PFSK-1 (cell line): ENCODE results near the gene ITGB3BP.

Source experiments
- FOXP2 ChIP-seq: optimal IDR thresholded peaks from 2 replicates; pipeline ENCODE3; 2011; ENCODE audit warnings: borderline replicate concordance, control low read depth, inconsistent platforms; ENCODE audit not compliant: insufficient read depth; ENCODE audit errors: extremely low read length, extremely low read depth
- POLR2AphosphoS5 ChIP-seq: IDR thresholded peaks from 2 replicates; pipeline ENCODE4 v1.6.1; 2012; ENCODE audit warnings: low read depth, mild to moderate bottlenecking, control low read depth, low read length, moderate library complexity
- SIN3A ChIP-seq: IDR thresholded peaks from 2 replicates; pipeline ENCODE4 v1.6.1; 2012; ENCODE audit warnings: mild to moderate bottlenecking, low read length, moderate library complexity, borderline replicate concordance; ENCODE audit not compliant: insufficient read depth
- TAF1 ChIP-seq: IDR thresholded peaks from 2 replicates; pipeline ENCODE4 v1.6.1; 2012; ENCODE audit warnings: low read length, control low read depth, borderline replicate concordance; ENCODE audit not compliant: insufficient read depth
- TF ChIP-seq, protein P1 (sequence below), 2 experiments: IDR thresholded peaks; 2 replicates each; pipeline versions ENCODE4 v1.6.1 to v1.8.0; 2011 to 2012; ENCODE audit warnings: low read depth in 2 of 2, low read length in 2 of 2, control low read depth in 1 of 2, inconsistent platforms in 1 of 2, mild to moderate bottlenecking in 1 of 2, moderate library complexity in 1 of 2; ENCODE audit not compliant: insufficient read depth in 1 of 2

The ITGB3BP gene

DNA sequence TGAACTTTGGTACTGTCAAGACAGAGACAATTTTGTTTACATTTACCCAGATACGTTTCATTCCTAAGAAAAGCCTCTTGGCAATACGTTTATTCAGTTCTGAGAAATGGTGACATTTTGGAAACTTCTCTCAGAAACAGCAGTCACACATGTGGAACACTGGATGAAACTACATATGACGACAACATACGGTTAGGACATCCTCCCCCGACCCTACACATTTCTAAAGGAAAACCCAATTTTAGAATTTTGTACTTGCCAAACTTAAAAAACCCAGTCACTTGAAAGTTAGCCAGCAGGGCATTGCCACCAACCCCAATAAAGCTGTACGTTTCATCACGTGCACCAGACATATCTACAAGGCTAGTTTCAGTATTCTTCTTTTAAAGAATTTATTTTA is 56.8 kb downstream of the ITGB3BP start:
- TF ChIP-seq, protein P1, sequence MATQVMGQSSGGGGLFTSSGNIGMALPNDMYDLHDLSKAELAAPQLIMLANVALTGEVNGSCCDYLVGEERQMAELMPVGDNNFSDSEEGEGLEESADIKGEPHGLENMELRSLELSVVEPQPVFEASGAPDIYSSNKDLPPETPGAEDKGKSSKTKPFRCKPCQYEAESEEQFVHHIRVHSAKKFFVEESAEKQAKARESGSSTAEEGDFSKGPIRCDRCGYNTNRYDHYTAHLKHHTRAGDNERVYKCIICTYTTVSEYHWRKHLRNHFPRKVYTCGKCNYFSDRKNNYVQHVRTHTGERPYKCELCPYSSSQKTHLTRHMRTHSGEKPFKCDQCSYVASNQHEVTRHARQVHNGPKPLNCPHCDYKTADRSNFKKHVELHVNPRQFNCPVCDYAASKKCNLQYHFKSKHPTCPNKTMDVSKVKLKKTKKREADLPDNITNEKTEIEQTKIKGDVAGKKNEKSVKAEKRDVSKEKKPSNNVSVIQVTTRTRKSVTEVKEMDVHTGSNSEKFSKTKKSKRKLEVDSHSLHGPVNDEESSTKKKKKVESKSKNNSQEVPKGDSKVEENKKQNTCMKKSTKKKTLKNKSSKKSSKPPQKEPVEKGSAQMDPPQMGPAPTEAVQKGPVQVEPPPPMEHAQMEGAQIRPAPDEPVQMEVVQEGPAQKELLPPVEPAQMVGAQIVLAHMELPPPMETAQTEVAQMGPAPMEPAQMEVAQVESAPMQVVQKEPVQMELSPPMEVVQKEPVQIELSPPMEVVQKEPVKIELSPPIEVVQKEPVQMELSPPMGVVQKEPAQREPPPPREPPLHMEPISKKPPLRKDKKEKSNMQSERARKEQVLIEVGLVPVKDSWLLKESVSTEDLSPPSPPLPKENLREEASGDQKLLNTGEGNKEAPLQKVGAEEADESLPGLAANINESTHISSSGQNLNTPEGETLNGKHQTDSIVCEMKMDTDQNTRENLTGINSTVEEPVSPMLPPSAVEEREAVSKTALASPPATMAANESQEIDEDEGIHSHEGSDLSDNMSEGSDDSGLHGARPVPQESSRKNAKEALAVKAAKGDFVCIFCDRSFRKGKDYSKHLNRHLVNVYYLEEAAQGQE (IDR thresholded peaks at IDR 0.05; ENCODE audit: insufficient read depth in 1 of 2, low read depth in 2 of 2, low read length in 2 of 2), result no peak
- TF ChIP-seq SIN3A (no peak), POLR2AphosphoS5 (no peak), FOXP2 (no peak), TAF1 (no peak)

DNA sequence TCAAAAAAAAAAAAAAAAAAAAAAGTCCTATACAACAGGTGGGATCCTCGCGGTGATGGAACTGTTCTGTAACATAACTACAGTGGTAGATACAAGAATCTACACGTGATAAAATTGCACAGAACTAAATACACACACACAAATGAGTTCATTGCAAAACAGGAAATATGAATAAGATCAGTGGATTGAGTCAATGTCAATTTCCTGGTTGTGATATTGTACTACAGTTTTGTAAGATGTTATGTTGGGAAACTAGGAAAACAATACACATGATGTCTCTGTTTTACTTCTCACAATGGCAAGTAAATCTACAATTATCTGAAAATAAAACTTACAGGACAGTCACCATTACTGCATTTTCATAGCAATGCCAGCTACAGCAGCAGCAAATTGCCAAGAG is 59.8 kb downstream of the ITGB3BP start:
- TF ChIP-seq TAF1, result no peak
- TF ChIP-seq POLR2AphosphoS5, result no peak
- TF ChIP-seq SIN3A, result no peak
- TF ChIP-seq, protein P1 (IDR thresholded peaks at IDR 0.05; ENCODE audit: insufficient read depth in 1 of 2, low read depth in 2 of 2, low read length in 2 of 2), result no peak
- no peak for TF ChIP-seq FOXP2

- TF ChIP-seq SIN3A (no peak), FOXP2 (no peak), TAF1 (no peak), POLR2AphosphoS5 (no peak)
- TF ChIP-seq, protein P1 (IDR thresholded peaks at IDR 0.05; ENCODE audit: insufficient read depth in 1 of 2, low read depth in 2 of 2, low read length in 2 of 2), result no peak
Observed at GRCh38 chr1:63461661-63462230, 61.3 kb downstream of the ITGB3BP start.

DNA sequence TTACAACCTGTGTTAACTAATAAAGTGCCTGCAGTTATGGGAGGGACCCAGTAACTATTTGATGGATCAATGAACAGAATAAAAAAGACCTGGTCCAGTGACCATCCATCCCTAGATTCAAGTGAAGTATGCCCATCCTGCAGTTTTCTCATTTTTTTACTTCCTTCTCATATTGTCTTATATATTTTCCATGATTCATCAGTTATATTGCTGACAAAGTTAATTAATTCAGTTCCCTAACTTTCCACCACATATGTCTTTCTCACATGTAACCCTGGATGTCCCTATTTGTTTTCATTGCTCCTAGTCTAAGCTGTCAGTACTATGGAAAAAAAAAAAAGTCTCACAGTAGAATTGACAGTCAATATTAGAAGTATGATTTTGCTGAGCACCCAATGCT is 64.3 kb downstream of the ITGB3BP start:
- TF ChIP-seq, protein P1 (IDR thresholded peaks at IDR 0.05; ENCODE audit: insufficient read depth in 1 of 2, low read depth in 2 of 2, low read length in 2 of 2), result no peak
- TF ChIP-seq POLR2AphosphoS5, result no peak
- no peak for TF ChIP-seq TAF1
- TF ChIP-seq FOXP2, result no peak
- TF ChIP-seq SIN3A, result no peak

DNA sequence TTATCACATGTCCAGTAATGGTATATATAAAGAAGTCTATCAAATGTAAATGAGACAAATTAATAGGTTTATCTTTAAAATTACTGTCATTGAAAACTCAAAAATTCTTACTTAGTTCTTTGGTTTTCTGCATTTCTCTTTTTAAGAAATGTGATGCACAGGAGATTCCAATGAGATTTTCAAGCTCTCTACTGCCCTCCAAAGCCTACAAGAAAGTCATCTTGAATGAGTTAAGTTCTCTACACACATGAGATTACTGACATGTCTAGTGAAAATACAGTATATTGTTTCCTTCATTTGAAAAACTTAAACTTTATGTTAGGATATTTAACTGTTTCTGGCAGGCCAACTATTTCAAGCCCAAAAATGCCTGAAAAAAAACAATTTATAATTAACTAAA is 68.8 kb downstream of the ITGB3BP start:
- TF ChIP-seq FOXP2, result no peak
- TF ChIP-seq POLR2AphosphoS5, result no peak
- TF ChIP-seq, protein P1 (IDR thresholded peaks at IDR 0.05; ENCODE audit: insufficient read depth in 1 of 2, low read depth in 2 of 2, low read length in 2 of 2), result no peak
- TF ChIP-seq SIN3A, result no peak
- TF ChIP-seq TAF1, result no peak
